Motor neuron (in vitro differentiated cells): ENCODE measurements around the gene PRKCA. TPM values are rescaled to one million over a fixed set of nuclear protein-coding genes. Genes with fewer than 3 reads are reported as not detected.

Experiments
- ATAC-seq, 8 experiments: fragments of 200-7000 bp; cut with Tn5 transposase; replicated peaks in 6 of 8; 2 replicates each; pipeline ENCODE4 v1.8.0; 2021; ENCODE audit warnings: mild to moderate bottlenecking in 8 of 8, moderate library complexity in 8 of 8
- H3K27ac ChIP-seq, 2 donors: fragments of 250-450 bp; sonication (Bioruptor Pico); 2 replicates each; pipeline ENCODE4 v1.9.0; 2021; ENCODE audit warnings: antibody characterized with exemption in 2 of 2, mild to moderate bottlenecking in 2 of 2, moderate library complexity in 1 of 2
- H3K4me1 ChIP-seq, 2 donors: fragments of 250-450 bp; sonication (Bioruptor Pico); replicated peaks in 1 of 2; 2 replicates each; pipeline ENCODE4 v1.6.1; 2021; ENCODE audit warnings: antibody characterized with exemption in 2 of 2, mild to moderate bottlenecking in 2 of 2, moderate library complexity in 1 of 2
- H3K4me3 ChIP-seq, 5 donors: fragments of 250-450 bp; sonication (Bioruptor Pico); 2 replicates each; pipeline ENCODE4 v1.9.0; 2021; ENCODE audit warnings: antibody characterized with exemption in 5 of 5, mild to moderate bottlenecking in 5 of 5, moderate library complexity in 4 of 5
- WGBS, 10 experiments: fragments of 450-650 bp; shearing (Covaris generic); methylation state at CpG; one replicate each; pipeline ENCODE4 v1.0.0; 2022; 5-methylcytosine and 5-hydroxymethylcytosine counted together
- in situ Hi-C, 9 experiments: fragments of 400-800 bp; cut with MboI; loops; one replicate each; pipeline ENCODE4 v1.15.0; 2021; ENCODE audit warnings: low sequenced_read_pairs in 9 of 9, low pct_unique_long_range_greater_than_20kb in 2 of 9; ENCODE audit not compliant: unreplicated experiment in 9 of 9
- total RNA-seq, 8 experiments: library from RNA; unstranded; fragments of 300-600 nt; gene quantifications; 2 replicates each; pipeline versions ENCODE4 v1.2.3 to v1.2.4, GENCODE V29; 2022

Gene PRKCA
- total RNA-seq, 8 experiments from 2014 or later = 5.6 to 38.8 (median 8.7) TPM

GRCh38 chr17:66748578-66748977, 446.2 kb downstream of the PRKCA start:
- no peak overlapping the region for H3K27ac ChIP-seq
- ATAC-seq = no peak
- H3K4me3 ChIP-seq = no peak overlapping the region
- peaks cover 9 to 34% of the 10 kb centered on the region in 2 donors for H3K4me1 ChIP-seq
- in situ Hi-C loops = loop anchor here in 3 of 9 experiments (25.0 kb wide), 2 partner anchors 139 to 164 kb away; no protein-coding TSS in a partner anchor
- WGBS, 10 experiments = 40 to 96% (median 83%) methylated on average over 1 to 4 of the region's 8 CpGs; no CpG with 5 or more reads in 2 of the 10 experiments

GRCh38 chr17:66749217-66749832, 446.9 kb downstream of the PRKCA start:
- no peak overlapping the region for H3K27ac ChIP-seq
- in situ Hi-C loops = loop anchor here in 3 of 9 experiments (25.0 kb wide), 2 partner anchors 138 to 163 kb away; no protein-coding TSS in a partner anchor
- WGBS, 10 experiments = 60 to 100% (median 85%) methylated on average over 1 to 3 of the region's 7 CpGs; no CpG with 5 or more reads in 4 of the 10 experiments
- no peak overlapping the region for H3K4me3 ChIP-seq
- H3K4me1 ChIP-seq = peaks cover 9 to 34% of the 10 kb centered on the region in 2 donors
- ATAC-seq = no peak

GRCh38 chr17:66750116-66750515, 447.7 kb downstream of the PRKCA start:
- no peak overlapping the region for H3K4me3 ChIP-seq
- in situ Hi-C loops = no loop called here
- 40 to 93% (median 64%) methylated on average over 2 to 7 of the region's 7 CpGs; no CpG with 5 or more reads in 4 of the 10 experiments for WGBS, 10 experiments
- H3K4me1 ChIP-seq = peaks cover 9 to 34% of the 10 kb centered on the region in 2 donors
- H3K27ac ChIP-seq = no peak overlapping the region
- ATAC-seq = peak in 3 of 8 experiments; percentile 29 to 39 (median 38)

DNA sequence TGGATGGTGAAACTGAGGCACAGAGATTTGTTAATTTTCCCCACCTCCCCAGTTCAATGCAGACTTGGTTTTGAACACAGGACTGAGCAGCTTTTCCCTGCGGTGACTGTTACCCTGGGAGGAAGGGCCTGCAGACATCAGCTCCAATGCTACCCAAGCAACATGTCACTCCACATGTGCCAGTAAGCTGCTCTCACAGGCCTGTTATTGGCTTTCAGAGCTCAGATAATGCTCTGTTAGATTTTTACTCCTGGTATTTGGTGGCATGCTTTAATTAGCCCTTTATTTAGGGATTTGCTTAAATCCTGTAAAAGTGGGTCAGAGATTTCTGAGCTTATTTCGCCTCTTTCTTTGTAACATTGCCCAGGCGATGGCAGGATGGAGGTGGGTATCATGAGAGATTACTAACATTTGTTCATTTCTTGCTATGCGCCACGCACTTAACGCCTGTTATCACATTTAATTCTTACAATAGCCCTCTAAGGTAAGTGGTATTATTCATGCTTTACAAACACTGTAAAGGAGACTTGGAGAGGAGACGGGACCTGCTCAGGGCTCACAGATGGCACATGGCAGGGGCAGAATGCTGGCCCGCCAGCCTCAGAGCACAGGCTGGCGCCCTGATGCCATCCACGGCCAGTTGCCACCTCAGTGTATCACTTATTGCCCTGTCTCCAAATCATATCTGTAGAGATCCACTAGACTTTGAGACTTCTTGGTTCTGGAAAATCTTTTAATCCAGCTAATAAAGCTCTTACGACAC, 448.5 kb downstream of the PRKCA start:
- Histone ChIP-seq H3K4me3 (no peak overlapping the region), H3K4me1 (peaks cover 9 to 34% of the 10 kb centered on the region in 2 donors), H3K27ac (no peak overlapping the region)
- no peak for ATAC-seq
- in situ Hi-C loops = no loop called here
- 83 to 100% (median 89%) methylated on average over 2 to 10 of the region's 11 CpGs; no CpG with 5 or more reads in 2 of the 10 experiments for WGBS, 10 experiments

- Histone ChIP-seq H3K4me3 (no peak overlapping the region), H3K4me1 (peaks cover 9 to 30% of the 10 kb centered on the region in 2 donors), H3K27ac (no peak overlapping the region)
- WGBS, 10 experiments = 83 to 100% methylated on average over 1 of the region's 3 CpGs; no CpG with 5 or more reads in 8 of the 10 experiments
- in situ Hi-C loops = no loop called here
- peak in 1 of 8 experiments; percentile 38 for ATAC-seq
Measured at GRCh38 chr17:66751771-66752170, 449.4 kb downstream of the PRKCA start.

GRCh38 chr17:66752411-66752810, 450.0 kb downstream of the PRKCA start:
- H3K4me1 ChIP-seq = peaks cover 9 to 29% of the 10 kb centered on the region in 2 donors
- ATAC-seq = no peak
- in situ Hi-C loops = no loop called here
- H3K27ac ChIP-seq = no peak overlapping the region
- 57 to 100% (median 76%) methylated on average over 1 to 3 of the region's 3 CpGs; no CpG with 5 or more reads in 5 of the 10 experiments for WGBS, 10 experiments
- no peak overlapping the region for H3K4me3 ChIP-seq

DNA sequence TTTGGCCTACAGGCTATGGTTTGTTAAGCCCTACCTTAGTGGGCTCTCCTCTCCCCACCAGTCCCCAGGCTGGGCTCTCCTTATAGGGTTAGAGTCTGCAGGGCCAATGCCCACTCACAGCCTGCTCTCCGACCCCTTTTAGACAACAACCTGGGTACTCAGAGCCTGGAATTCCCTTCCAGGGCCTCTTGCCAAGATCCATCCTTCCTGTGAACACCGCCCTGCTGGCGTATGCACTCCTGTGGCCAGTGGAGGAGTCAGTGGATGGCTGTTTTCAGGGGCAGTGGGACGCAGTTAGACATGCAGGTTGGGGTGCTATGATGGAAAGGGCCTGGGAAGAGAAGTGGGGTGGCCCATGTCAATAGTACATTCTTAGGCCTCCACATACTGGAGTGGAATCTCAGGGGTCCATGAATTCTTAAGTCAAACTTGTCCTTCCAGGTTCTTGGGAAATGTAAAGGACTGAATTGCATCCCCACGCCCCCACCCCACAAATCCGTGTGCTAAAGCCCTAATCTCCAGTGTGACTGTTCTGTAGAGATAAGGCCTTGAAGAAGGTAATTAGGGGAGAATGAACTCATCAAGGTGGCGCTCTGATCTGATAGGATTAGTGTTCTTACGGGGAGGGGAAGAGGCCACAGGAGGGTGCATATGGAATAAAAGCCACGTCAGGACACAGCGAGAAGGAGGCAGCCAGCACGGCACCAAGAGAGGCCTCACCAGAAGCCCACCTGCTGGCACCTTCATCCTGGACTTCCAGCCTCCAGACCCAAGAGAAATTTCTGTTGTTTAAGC, 450.9 kb downstream of the PRKCA start:
- Histone ChIP-seq H3K4me1 (peaks cover 9 to 22% of the 10 kb centered on the region in 2 donors), H3K27ac (no peak overlapping the region), H3K4me3 (no peak overlapping the region)
- no peak for ATAC-seq
- 83 to 100% (median 91%) methylated on average over 1 to 7 of the region's 11 CpGs; no CpG with 5 or more reads in 2 of the 10 experiments for WGBS, 10 experiments
- in situ Hi-C loops = no loop called here

GRCh38 chr17:66755101-66755943, 452.9 kb downstream of the PRKCA start:
- Histone ChIP-seq H3K4me1 (peaks cover 2 to 10% of the 10 kb centered on the region in 2 donors), H3K27ac (no peak overlapping the region), H3K4me3 (no peak overlapping the region)
- in situ Hi-C loops = no loop called here
- no peak for ATAC-seq
- 82 to 100% (median 95%) methylated on average over 1 to 12 of the region's 18 CpGs; no CpG with 5 or more reads in 3 of the 10 experiments for WGBS, 10 experiments

DNA sequence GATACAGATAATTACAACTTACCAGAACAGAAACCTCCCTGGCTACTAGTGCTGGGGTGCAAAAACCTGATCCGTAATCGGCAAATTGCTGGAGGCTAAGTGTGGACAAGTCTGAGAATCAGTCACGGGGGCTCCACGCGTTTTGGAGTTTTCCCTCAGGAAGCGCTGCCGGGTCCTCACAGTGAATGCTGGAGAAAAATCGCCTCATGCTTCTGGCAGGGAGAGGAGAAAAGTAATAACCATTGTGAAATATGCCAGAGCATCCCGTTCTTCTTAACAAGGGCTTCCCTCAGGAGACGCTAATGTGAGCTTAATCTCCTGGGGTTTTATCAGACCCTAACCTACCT, 453.5 kb downstream of the PRKCA start:
- 72 to 100% (median 88%) methylated on average over 1 to 8 of the region's 10 CpGs; no CpG with 5 or more reads in 2 of the 10 experiments for WGBS, 10 experiments
- no peak overlapping the region for H3K4me3 ChIP-seq
- in situ Hi-C loops = no loop called here
- H3K4me1 ChIP-seq = peaks cover 0 to 4% of the 10 kb centered on the region in 2 donors
- no peak overlapping the region for H3K27ac ChIP-seq
- no peak for ATAC-seq

GRCh38 chr17:66760324-66760723, 457.9 kb downstream of the PRKCA start:
- WGBS, 10 experiments = 89 to 100% (median 96%) methylated on average over 3 of the region's 3 CpGs

GRCh38 chr17:66762276-66762675, 459.9 kb downstream of the PRKCA start:
- in situ Hi-C loops = no loop called here
- Histone ChIP-seq H3K27ac (no peak overlapping the region), H3K4me3 (no peak overlapping the region), H3K4me1 (peaks cover under 1 to 2% of the 10 kb centered on the region in 2 donors)
- ATAC-seq = no peak
- 20 to 100% (median 90%) methylated on average over 1 to 5 of the region's 6 CpGs; no CpG with 5 or more reads in 1 of the 10 experiments for WGBS, 10 experiments

More at GRCh38 chr17:66760324-66760723, 457.9 kb downstream of the PRKCA start:
- Histone ChIP-seq H3K4me1 (no peaks in the 10 kb centered on the region), H3K4me3 (no peak overlapping the region), H3K27ac (no peak overlapping the region)
- in situ Hi-C loops = no loop called here
- no peak for ATAC-seq

- 0 to 86% (median 81%) methylated on average over 1 to 2 of the region's 2 CpGs; no CpG with 5 or more reads in 5 of the 10 experiments for WGBS, 10 experiments
- peaks cover 4% of the 10 kb centered on the region in 2 donors for H3K4me1 ChIP-seq
- H3K27ac ChIP-seq = no peak overlapping the region
- no peak overlapping the region for H3K4me3 ChIP-seq
- ATAC-seq = no peak
- in situ Hi-C loops = no loop called here
Measured at GRCh38 chr17:66763056-66763455, 460.6 kb downstream of the PRKCA start.
